HG02885 (cell line): ENCODE measurements around the gene IL6.
"Not testable (repeated sequence)": the region's sequence is repeated elsewhere in the genome, so short reads cannot be mapped to it uniquely, and the experiment has no call there.

Experiments
- ATAC-seq: cut with Tn5 transposase; IDR thresholded peaks from one replicate; pipeline ENCODE4 v1.9.1; 2021; ENCODE audit warnings: mild to moderate bottlenecking; ENCODE audit not compliant: unreplicated experiment, poor library complexity

The IL6 gene

GRCh38 chr7:22772885-22773284 lies 45.9 kb downstream of the IL6 start:
- ATAC-seq, result no peak

- no peak for ATAC-seq
These were observed 50.0 kb downstream of the IL6 start for GRCh38 chr7:22776964-22777363.

GRCh38 chr7:22779730-22780323 lies 52.8 kb downstream of the IL6 start:
- not testable (repeated sequence) for ATAC-seq

GRCh38 chr7:22781230-22781711 lies 54.3 kb downstream of the IL6 start:
- ATAC-seq, result no peak
